Epithelial cell of esophagus (primary cell): ENCODE measurements around the gene VWA3A.

Experiments used
- DNase-seq: peaks from one replicate; pipeline ENCODE4 v3.0.0; 2010; ENCODE audit warnings: low read depth
- H3K4me3 ChIP-seq: 2 replicates; pipeline ENCODE4 v1.5.1; 2011; ENCODE audit warnings: mild to moderate bottlenecking, low read length, control low read depth
- TF ChIP-seq, protein P1 (sequence below): IDR thresholded peaks from 2 replicates; pipeline ENCODE4 v1.5.1; 2011; ENCODE audit warnings: low read depth, mild to moderate bottlenecking, low read length, control low read depth, inconsistent platforms; ENCODE audit not compliant: insufficient read depth; ENCODE audit errors: missing control alignments

Gene VWA3A

GRCh38 chr16:22190081-22190775 is 97.9 kb downstream of the VWA3A start:
- TF ChIP-seq, protein P1, sequence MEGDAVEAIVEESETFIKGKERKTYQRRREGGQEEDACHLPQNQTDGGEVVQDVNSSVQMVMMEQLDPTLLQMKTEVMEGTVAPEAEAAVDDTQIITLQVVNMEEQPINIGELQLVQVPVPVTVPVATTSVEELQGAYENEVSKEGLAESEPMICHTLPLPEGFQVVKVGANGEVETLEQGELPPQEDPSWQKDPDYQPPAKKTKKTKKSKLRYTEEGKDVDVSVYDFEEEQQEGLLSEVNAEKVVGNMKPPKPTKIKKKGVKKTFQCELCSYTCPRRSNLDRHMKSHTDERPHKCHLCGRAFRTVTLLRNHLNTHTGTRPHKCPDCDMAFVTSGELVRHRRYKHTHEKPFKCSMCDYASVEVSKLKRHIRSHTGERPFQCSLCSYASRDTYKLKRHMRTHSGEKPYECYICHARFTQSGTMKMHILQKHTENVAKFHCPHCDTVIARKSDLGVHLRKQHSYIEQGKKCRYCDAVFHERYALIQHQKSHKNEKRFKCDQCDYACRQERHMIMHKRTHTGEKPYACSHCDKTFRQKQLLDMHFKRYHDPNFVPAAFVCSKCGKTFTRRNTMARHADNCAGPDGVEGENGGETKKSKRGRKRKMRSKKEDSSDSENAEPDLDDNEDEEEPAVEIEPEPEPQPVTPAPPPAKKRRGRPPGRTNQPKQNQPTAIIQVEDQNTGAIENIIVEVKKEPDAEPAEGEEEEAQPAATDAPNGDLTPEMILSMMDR: no peak
- DNase-seq: peak; percentile 99
- H3K4me3 ChIP-seq: peak overlapping the region; percentile 49

- TF ChIP-seq, protein P1: no peak
- peak overlapping the region; percentile 72 for H3K4me3 ChIP-seq
- DNase-seq: peak; percentile 100
Measured at GRCh38 chr16:22190776-22191531, 98.6 kb downstream of the VWA3A start.

GRCh38 chr16:22191532-22192260 is 99.4 kb downstream of the VWA3A start:
- TF ChIP-seq, protein P1: no peak
- H3K4me3 ChIP-seq: peak overlapping the region; percentile 72
- DNase-seq: no peak

GRCh38 chr16:22192261-22193062 is 100.1 kb downstream of the VWA3A start:
- DNase-seq: peak; percentile 53
- peak overlapping the region; percentile 72 for H3K4me3 ChIP-seq
- TF ChIP-seq, protein P1: no peak

DNA sequence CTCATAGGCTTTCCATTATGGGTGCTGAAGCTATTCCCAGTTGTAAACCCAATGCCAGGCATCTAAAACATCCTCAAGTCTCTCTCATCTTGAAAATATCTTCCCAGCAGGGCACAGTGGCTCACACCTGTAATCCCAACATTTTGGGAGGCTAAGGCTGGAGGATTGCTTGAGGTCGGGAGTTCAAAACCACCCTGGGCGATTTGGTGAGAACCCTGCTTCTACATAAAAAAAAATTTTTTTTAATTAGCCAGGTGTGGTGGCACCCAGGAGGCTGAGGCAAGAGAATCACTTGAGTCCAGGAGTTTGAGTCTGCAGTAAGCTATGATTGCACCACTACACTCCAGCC is 100.7 kb downstream of the VWA3A start:
- no peak for DNase-seq
- TF ChIP-seq, protein P1: no peak
- H3K4me3 ChIP-seq: no peak overlapping the region

DNA sequence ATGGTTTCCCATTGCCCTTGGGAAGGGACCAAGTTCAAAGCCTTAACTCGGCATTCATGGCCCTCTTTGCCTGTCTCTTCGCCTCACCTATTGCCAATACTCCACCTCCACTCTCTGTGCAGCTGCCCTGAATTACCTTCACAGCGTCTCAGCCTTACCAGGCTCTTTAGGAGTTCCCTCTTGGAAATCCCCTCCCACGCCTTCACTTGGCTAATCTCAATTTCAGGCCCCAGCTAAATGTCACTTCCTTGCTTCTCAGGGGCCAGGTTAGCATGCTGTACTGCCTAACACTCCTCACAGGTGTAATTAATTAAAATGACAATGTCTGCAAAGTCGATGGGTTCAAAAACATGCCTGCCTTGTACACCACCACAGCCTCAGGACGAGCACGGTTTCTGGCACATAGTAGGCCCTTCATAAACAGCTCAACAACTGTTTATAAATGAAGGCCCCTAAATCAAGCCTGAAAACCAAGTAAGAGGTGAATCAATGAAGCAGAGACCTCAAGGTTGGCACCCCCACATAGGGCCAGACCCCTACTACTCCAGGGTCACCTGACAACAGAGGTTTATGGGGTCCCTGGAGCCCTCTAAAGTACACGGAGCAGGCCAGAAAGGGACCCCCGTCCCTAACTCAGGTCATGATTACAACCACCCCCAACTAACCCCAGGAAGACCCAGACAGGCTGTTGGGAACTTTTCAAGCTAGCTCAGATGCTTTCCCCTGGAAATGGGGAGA is 102.5 kb downstream of the VWA3A start:
- H3K4me3 ChIP-seq: no peak overlapping the region
- TF ChIP-seq, protein P1: no peak
- no peak for DNase-seq
